Smooth muscle cell (in vitro differentiated cells): ENCODE results near the gene SLC25A13. TPM values are rescaled to one million over a fixed set of nuclear protein-coding genes. Genes with fewer than 3 reads are reported as not detected.

ENCODE experiments used
- DNase-seq: peaks from one replicate; lab custom pipeline; 2025; ENCODE audit not compliant: unreplicated experiment; lab: John Stamatoyannopoulos, UW
- H2AFZ ChIP-seq: fragments of 200-600 bp; sonication (generic); 2 replicates; pipeline ENCODE4 v1.6.0; 2016; ENCODE audit warnings: antibody characterized with exemption, low read depth, mild to moderate bottlenecking
- H3F3A ChIP-seq: fragments of 200-600 bp; sonication (generic); 2 replicates; pipeline ENCODE4 v1.6.0; 2017; ENCODE audit warnings: antibody characterized with exemption, low read depth
- H3K27ac ChIP-seq: fragments of 200-600 bp; sonication (generic); 2 replicates; pipeline ENCODE4 v1.5.1; 2016; ENCODE audit warnings: low read depth, mild to moderate bottlenecking
- H3K27me3 ChIP-seq: fragments of 200-600 bp; sonication (generic); 2 replicates; pipeline ENCODE4 v1.6.1; 2016; ENCODE audit warnings: low read depth, mild to moderate bottlenecking
- H3K36me3 ChIP-seq: fragments of 200-600 bp; sonication (generic); 2 replicates; pipeline ENCODE4 v1.5.1; 2016; ENCODE audit warnings: low read depth
- H3K4me1 ChIP-seq: fragments of 200-600 bp; sonication (generic); 2 replicates; pipeline ENCODE4 v1.5.1; 2016; ENCODE audit warnings: low read depth
- H3K4me2 ChIP-seq: fragments of 200-600 bp; sonication (generic); 2 replicates; pipeline ENCODE4 v1.6.0; 2016; ENCODE audit warnings: mild to moderate bottlenecking
- H3K4me3 ChIP-seq: fragments of 200-600 bp; sonication (generic); 2 replicates; pipeline ENCODE4 v1.5.1; 2016; ENCODE audit warnings: mild to moderate bottlenecking
- H3K79me2 ChIP-seq: fragments of 200-600 bp; sonication (generic); 2 replicates; pipeline ENCODE4 v1.6.0; 2016; ENCODE audit warnings: low read depth, mild to moderate bottlenecking
- H3K9ac ChIP-seq: fragments of 200-600 bp; sonication (generic); 2 replicates; pipeline ENCODE4 v1.6.0; 2016; ENCODE audit warnings: low read depth
- H3K9me3 ChIP-seq: fragments of 200-600 bp; sonication (generic); replicated peaks from 2 replicates; pipeline ENCODE4 v1.5.1; 2016; ENCODE audit warnings: low read depth
- H4K20me1 ChIP-seq: fragments of 200-600 bp; sonication (generic); 2 replicates; pipeline ENCODE4 v1.6.0; 2016; ENCODE audit warnings: low read depth
- CTCF ChIP-seq: fragments of 200-600 bp; sonication (generic); IDR thresholded peaks from 2 replicates; pipeline ENCODE4 v1.5.1; 2017; ENCODE audit warnings: borderline replicate concordance, mild to moderate bottlenecking, antibody characterized with exemption; ENCODE audit not compliant: insufficient read depth, poor library complexity, severe bottlenecking
- WGBS: methylation state at CpG from one replicate; pipeline ENCODE4 v1.1.7; 2016; ENCODE audit warnings: low lambda C conversion rate; 5-methylcytosine and 5-hydroxymethylcytosine counted together
- polyA plus RNA-seq: library from polyadenylated mRNA; unstranded; fragments of >200 nt; fragmentation: Nextera tagmentation; extraction: Ambion mirVana; gene quantifications from 2 replicates; pipeline ENCODE4 v1.2.1, GENCODE V29; 2016
- total RNA-seq: library from RNA; depleted of rRNA; stranded (reverse); fragments of >200 nt; gene quantifications from 2 replicates; pipeline ENCODE4 v1.2.3, GENCODE V29; 2014

Gene SLC25A13
- total and polyA plus RNA-seq, 2 experiments from 2014 or later, result 28.0 to 48.2 TPM

GRCh38 chr7:96285579-96285978, 36.3 kb downstream of the SLC25A13 start:
- Histone ChIP-seq H4K20me1 (peaks cover 51% of the 10 kb centered on the region), H3K4me1 (no peaks in the 10 kb centered on the region), H2AFZ (no peak overlapping the region), H3K36me3 (no peaks in the 10 kb centered on the region), H3K4me2 (no peak overlapping the region), H3K9ac (no peak overlapping the region), H3K27me3 (no peaks in the 10 kb centered on the region), H3K27ac (no peak overlapping the region), H3K4me3 (no peak overlapping the region), H3F3A (no peaks in the 10 kb centered on the region), H3K79me2 (peaks cover 9% of the 10 kb centered on the region), H3K9me3 (no peaks in the 10 kb centered on the region)
- no peak for TF ChIP-seq CTCF
- 66% methylated on average over 3 of the region's 3 CpGs for WGBS
- no peak for DNase-seq

GRCh38 chr7:96284835-96285234, 37.1 kb downstream of the SLC25A13 start:
- H3K9ac ChIP-seq, result no peak overlapping the region
- peaks cover 52% of the 10 kb centered on the region for H4K20me1 ChIP-seq
- no peak overlapping the region for H2AFZ ChIP-seq
- no peak overlapping the region for H3K27ac ChIP-seq
- whole genome bisulfite sequencing, result 86% methylated on average over 3 of the region's 3 CpGs
- DNase-seq, result no peak
- H3K4me2 ChIP-seq, result no peak overlapping the region
- H3K79me2 ChIP-seq, result peaks cover 9% of the 10 kb centered on the region
- H3K4me1 ChIP-seq, result no peaks in the 10 kb centered on the region
- TF ChIP-seq CTCF, result no peak
- no peaks in the 10 kb centered on the region for H3K9me3 ChIP-seq
- H3K27me3 ChIP-seq, result no peaks in the 10 kb centered on the region
- no peaks in the 10 kb centered on the region for H3F3A ChIP-seq
- H3K36me3 ChIP-seq, result no peaks in the 10 kb centered on the region
- no peak overlapping the region for H3K4me3 ChIP-seq

- Histone ChIP-seq H3K36me3 (no peaks in the 10 kb centered on the region), H3F3A (no peaks in the 10 kb centered on the region), H4K20me1 (peaks cover 55% of the 10 kb centered on the region), H3K27me3 (no peaks in the 10 kb centered on the region), H3K4me1 (no peaks in the 10 kb centered on the region), H3K9ac (no peak overlapping the region), H3K9me3 (no peaks in the 10 kb centered on the region), H3K4me2 (no peak overlapping the region), H2AFZ (no peak overlapping the region), H3K4me3 (no peak overlapping the region), H3K27ac (no peak overlapping the region), H3K79me2 (peaks cover 9% of the 10 kb centered on the region)
- no peak for TF ChIP-seq CTCF
- no peak for DNase-seq
- WGBS, result 99% methylated on average over 2 of the region's 2 CpGs
Observed at GRCh38 chr7:96284240-96284639, 37.7 kb downstream of the SLC25A13 start.

GRCh38 chr7:96282835-96283234, 39.1 kb downstream of the SLC25A13 start:
- Histone ChIP-seq H4K20me1 (peaks cover 55% of the 10 kb centered on the region), H3F3A (no peaks in the 10 kb centered on the region), H3K4me1 (no peaks in the 10 kb centered on the region), H3K4me2 (no peak overlapping the region), H3K9ac (no peak overlapping the region), H3K36me3 (no peaks in the 10 kb centered on the region), H3K27ac (no peak overlapping the region), H3K4me3 (no peak overlapping the region), H3K27me3 (no peaks in the 10 kb centered on the region), H2AFZ (no peak overlapping the region), H3K9me3 (no peaks in the 10 kb centered on the region), H3K79me2 (peaks cover 18% of the 10 kb centered on the region)
- DNase-seq, result no peak
- WGBS, result 100% methylated on average over 1 of the region's 1 CpG
- TF ChIP-seq CTCF, result no peak
